Mucosa of rectum (tissue), 2 donors: ENCODE measurements around the gene FOSL1.

ENCODE experiments used
- H3K27ac ChIP-seq, 2 donors: one replicate each; pipeline ENCODE4 v1.7.0; 2013; ENCODE audit warnings: inconsistent platforms in 2 of 2, low read depth in 2 of 2, low read length in 2 of 2
- H3K27me3 ChIP-seq, 2 donors: one replicate each; pipeline ENCODE4 v1.7.0; 2013; ENCODE audit warnings: low read length in 2 of 2; ENCODE audit not compliant: control insufficient read depth in 2 of 2, insufficient read depth in 2 of 2
- H3K36me3 ChIP-seq, 2 donors: one replicate each; pipeline ENCODE4 v1.7.0; 2013; ENCODE audit warnings: low read length in 2 of 2; ENCODE audit not compliant: control insufficient read depth in 2 of 2, insufficient read depth in 2 of 2
- H3K4me1 ChIP-seq, 2 donors: one replicate each; pipeline ENCODE4 v1.7.0; 2013; ENCODE audit warnings: low read length in 2 of 2, mild to moderate bottlenecking in 1 of 2; ENCODE audit not compliant: control insufficient read depth in 2 of 2, insufficient read depth in 2 of 2
- H3K4me3 ChIP-seq, 2 donors: one replicate each; pipeline ENCODE4 v1.7.0; 2013; ENCODE audit warnings: low read length in 2 of 2
- H3K9ac ChIP-seq, 2 donors: one replicate each; pipeline ENCODE4 v1.7.0; 2013; ENCODE audit warnings: low read length in 2 of 2, low read depth in 1 of 2, mild to moderate bottlenecking in 1 of 2
- H3K9me3 ChIP-seq, 2 donors: one replicate each; pipeline ENCODE4 v1.7.0; 2013; ENCODE audit warnings: low read length in 2 of 2; ENCODE audit not compliant: control insufficient read depth in 2 of 2
- donor health status: healthy.
- donor health status: Normal muscosa, but diverticular disease.

Gene FOSL1

GRCh38 chr11:65900125-65900898 lies at the start of gene FOSL1:
Gene FOSL1, minus strand, starts transcription at chr11:65900388. Its CDS starts 49 bp downstream, at chr11:65900339.
- Histone ChIP-seq H3K4me3 (peak within 1 kb of the TSS; percentile 54 to 59), H3K36me3 (no peaks in the 10 kb centered on the region), H3K9me3 (no peaks in the 10 kb centered on the region), H3K27ac (peak within 1 kb of the TSS in 1 of 2 donors; percentile 23), H3K4me1 (peaks cover 11 to 12% of the 10 kb centered on the region in 2 donors), H3K9ac (peak within 1 kb of the TSS in 1 of 2 donors; percentile 50), H3K27me3 (peaks cover 10 to 12% of the 10 kb centered on the region in 2 donors)

- Histone ChIP-seq H3K9ac (no peak overlapping the region), H3K27me3 (no peaks in the 10 kb centered on the region), H3K36me3 (no peaks in the 10 kb centered on the region), H3K9me3 (no peaks in the 10 kb centered on the region), H3K4me1 (no peaks in the 10 kb centered on the region), H3K4me3 (no peak overlapping the region), H3K27ac (no peak overlapping the region)
Measured at GRCh38 chr11:65947603-65948125, 47.5 kb upstream of the FOSL1 start.

DNA sequence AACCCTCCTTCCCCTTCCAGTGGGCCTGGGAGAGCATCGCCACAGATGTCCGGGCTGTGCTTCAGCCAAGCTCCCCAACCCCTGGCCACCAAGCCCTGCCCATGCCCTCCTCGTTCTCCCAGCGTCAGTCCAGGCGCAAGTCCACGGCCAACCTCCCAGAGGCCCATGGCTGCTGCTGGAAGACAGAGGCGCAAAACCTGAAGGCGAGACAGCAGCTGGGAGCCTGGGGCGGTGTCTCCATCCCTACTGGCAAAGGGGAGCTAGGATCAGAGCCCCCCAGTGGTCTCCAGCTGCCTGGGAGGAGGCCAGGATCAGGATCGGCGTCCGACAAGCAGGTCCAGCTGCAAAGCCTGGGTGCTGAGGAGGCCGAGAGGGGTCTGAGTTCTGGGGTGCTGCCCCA lies 46.9 kb upstream of the FOSL1 start:
- H3K9ac ChIP-seq = no peak overlapping the region
- H3K27ac ChIP-seq = no peak overlapping the region
- peaks cover 0 to 3% of the 10 kb centered on the region in 2 donors for H3K27me3 ChIP-seq
- no peaks in the 10 kb centered on the region for H3K36me3 ChIP-seq
- no peaks in the 10 kb centered on the region for H3K4me1 ChIP-seq
- no peak overlapping the region for H3K4me3 ChIP-seq
- no peaks in the 10 kb centered on the region for H3K9me3 ChIP-seq

GRCh38 chr11:65946655-65947054 lies 46.5 kb upstream of the FOSL1 start:
- no peaks in the 10 kb centered on the region for H3K9me3 ChIP-seq
- peaks cover 2 to 3% of the 10 kb centered on the region in 2 donors for H3K27me3 ChIP-seq
- H3K4me1 ChIP-seq = no peaks in the 10 kb centered on the region
- H3K4me3 ChIP-seq = no peak overlapping the region
- H3K36me3 ChIP-seq = no peaks in the 10 kb centered on the region
- H3K27ac ChIP-seq = no peak overlapping the region
- H3K9ac ChIP-seq = no peak overlapping the region

DNA sequence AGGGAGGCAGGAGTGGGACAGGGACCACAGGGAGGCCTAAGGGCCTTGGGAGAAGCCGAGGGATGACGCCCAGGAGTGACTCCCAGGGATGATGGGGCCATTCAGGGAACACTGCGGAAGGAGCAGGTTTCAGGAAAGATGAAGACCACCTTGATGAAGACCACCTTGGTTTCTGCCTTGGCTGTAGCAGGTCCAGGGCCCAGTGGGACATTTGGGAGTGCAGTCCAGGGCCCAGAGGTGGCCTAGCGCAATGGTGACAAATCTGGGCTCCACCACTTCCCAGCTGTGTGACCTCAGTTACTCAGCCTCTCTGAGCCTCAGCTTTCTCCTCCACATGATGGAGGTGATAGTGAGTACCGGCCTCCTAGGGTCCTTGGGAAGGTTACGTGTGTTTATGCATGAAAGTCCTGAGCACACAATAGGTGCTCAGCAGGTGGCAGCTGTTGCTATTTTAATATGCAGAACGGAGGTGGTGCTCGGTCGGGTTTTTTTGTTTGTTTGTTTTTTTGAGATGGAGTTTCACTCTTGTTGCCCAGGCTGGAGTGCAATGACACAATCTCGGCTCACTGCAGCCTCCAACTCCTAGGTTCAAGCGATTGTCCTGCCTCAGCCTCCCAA lies 45.9 kb upstream of the FOSL1 start:
- Histone ChIP-seq H3K4me3 (no peak overlapping the region), H3K27ac (no peak overlapping the region), H3K9me3 (no peaks in the 10 kb centered on the region), H3K36me3 (no peaks in the 10 kb centered on the region), H3K27me3 (peaks cover 3% of the 10 kb centered on the region in 2 donors), H3K4me1 (no peaks in the 10 kb centered on the region), H3K9ac (no peak overlapping the region)

GRCh38 chr11:65945430-65945911 lies 45.3 kb upstream of the FOSL1 start, which contains the start of gene TSGA10IP:
Gene TSGA10IP, plus strand, starts transcription at chr11:65945480. Its CDS starts 196 bp downstream, at chr11:65945676.
- H3K9me3 ChIP-seq = no peaks in the 10 kb centered on the region
- no peak within 1 kb of the TSS for H3K9ac ChIP-seq
- peaks cover 3% of the 10 kb centered on the region in 2 donors for H3K27me3 ChIP-seq
- H3K4me3 ChIP-seq = no peak within 1 kb of the TSS
- H3K27ac ChIP-seq = no peak within 1 kb of the TSS
- H3K36me3 ChIP-seq = no peaks in the 10 kb centered on the region
- no peaks in the 10 kb centered on the region for H3K4me1 ChIP-seq

DNA sequence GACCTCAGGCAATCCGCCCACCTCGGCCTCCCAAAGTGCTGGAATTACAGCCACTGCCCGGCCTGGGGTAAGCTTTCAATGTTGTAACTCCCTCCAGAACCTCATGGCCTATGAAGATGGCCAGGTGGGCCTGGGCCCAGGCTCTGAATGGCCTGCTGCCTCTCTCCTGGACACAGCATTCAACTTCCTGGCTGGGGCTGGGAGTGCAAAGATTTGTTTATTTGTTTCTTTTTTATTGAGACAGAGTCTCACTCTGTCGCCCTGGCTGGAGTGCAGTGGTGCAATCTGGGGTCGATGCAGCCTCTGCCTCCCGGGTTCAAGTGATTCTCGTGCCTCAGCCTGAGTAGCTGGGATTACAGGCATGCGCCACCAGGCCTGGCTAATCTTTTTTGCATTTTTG lies 44.6 kb upstream of the FOSL1 start:
- Histone ChIP-seq H3K27me3 (peaks cover 3% of the 10 kb centered on the region in 2 donors), H3K9ac (no peak overlapping the region), H3K4me3 (no peak overlapping the region), H3K36me3 (no peaks in the 10 kb centered on the region), H3K4me1 (no peaks in the 10 kb centered on the region), H3K27ac (no peak overlapping the region), H3K9me3 (no peaks in the 10 kb centered on the region)

GRCh38 chr11:65944191-65944590 lies 44.0 kb upstream of the FOSL1 start:
- Histone ChIP-seq H3K9ac (no peak overlapping the region), H3K9me3 (no peaks in the 10 kb centered on the region), H3K27ac (no peak overlapping the region), H3K27me3 (peaks cover 3% of the 10 kb centered on the region in 2 donors), H3K4me3 (no peak overlapping the region), H3K4me1 (no peaks in the 10 kb centered on the region), H3K36me3 (no peaks in the 10 kb centered on the region)

- H3K9ac ChIP-seq = no peak overlapping the region
- H3K27me3 ChIP-seq = peaks cover 3% of the 10 kb centered on the region in 2 donors
- H3K4me3 ChIP-seq = no peak overlapping the region
- H3K4me1 ChIP-seq = no peaks in the 10 kb centered on the region
- no peak overlapping the region for H3K27ac ChIP-seq
- no peaks in the 10 kb centered on the region for H3K9me3 ChIP-seq
- no peaks in the 10 kb centered on the region for H3K36me3 ChIP-seq
Measured at GRCh38 chr11:65942531-65942930, 42.3 kb upstream of the FOSL1 start.

- H3K36me3 ChIP-seq = no peaks in the 10 kb centered on the region
- no peaks in the 10 kb centered on the region for H3K4me1 ChIP-seq
- H3K9me3 ChIP-seq = no peaks in the 10 kb centered on the region
- H3K4me3 ChIP-seq = no peak overlapping the region
- H3K27me3 ChIP-seq = peaks cover 3% of the 10 kb centered on the region in 2 donors
- H3K9ac ChIP-seq = no peak overlapping the region
- no peak overlapping the region for H3K27ac ChIP-seq
Measured at GRCh38 chr11:65941720-65942310, 41.6 kb upstream of the FOSL1 start.
